ENCODE data around the gene DLEC1. TPM values are rescaled to one million over a fixed set of nuclear protein-coding genes. Genes with fewer than 3 reads are reported as not detected.

DLEC1 gene
- polyA plus RNA-seq, 1 donor from 2014 or later = 0.25 TPM

DNA sequence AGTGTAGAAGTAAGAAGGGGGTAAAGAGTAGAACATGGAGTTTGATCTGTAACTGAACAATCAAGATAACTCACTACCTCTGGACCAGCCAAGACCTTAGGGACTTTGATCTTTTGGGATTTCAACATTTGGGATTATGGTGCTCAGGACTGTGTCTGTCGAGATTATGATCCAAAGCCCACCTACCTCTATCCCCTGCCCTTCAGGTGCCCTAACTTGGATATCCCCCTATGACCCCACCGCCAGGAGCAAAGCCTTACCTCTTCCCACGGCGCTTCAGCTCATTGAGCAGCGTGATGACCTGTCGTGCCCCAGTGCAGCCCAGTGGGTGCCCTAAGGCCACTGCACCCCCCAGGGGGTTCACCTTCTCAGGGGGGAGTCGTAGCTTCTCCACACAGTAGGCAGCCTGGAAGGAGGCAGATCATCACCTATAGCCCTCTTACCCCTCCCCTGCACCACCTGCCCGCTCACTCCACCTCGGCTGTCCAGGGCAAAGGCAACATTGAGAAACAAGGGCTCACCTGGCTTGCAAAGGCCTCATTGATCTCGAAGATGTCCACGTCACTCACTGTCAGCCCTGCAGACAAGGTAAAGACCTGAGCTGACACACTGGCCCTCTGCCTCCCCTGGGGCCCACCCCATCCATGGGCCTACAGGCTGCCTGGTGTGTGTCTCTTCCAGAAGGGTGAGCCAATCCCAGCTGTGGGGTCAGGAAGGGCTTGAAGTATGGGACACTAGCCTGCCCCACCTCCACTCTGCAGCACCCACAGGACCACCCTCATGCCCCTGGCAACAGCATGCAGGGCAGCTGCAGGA, 86.5 kb downstream of the DLEC1 start:
- Histone ChIP-seq H3K36me3 (ENCODE audit: insufficient read depth, low read length) (peaks cover 5% of the 10 kb centered on the region), H4K20me1 (ENCODE audit: insufficient read depth) (no peaks in the 10 kb centered on the region), H3K4me2 (ENCODE audit: low read length) (no peak overlapping the region), H3K9me3 (ENCODE audit: low read length) (no peaks in the 10 kb centered on the region), H3K4me3 (ENCODE audit: low read length) (no peak overlapping the region), H3K27me3 (ENCODE audit: insufficient read depth, low read depth, low read length) (no peaks in the 10 kb centered on the region), H3K9ac (ENCODE audit: low read length) (no peak overlapping the region), H3F3A (ENCODE audit: insufficient read depth, low read length, poor library complexity, severe bottlenecking) (no peaks in the 10 kb centered on the region), H2AFZ (ENCODE audit: low read depth, low read length) (no peak overlapping the region), H3K9me2 (ENCODE audit: insufficient read depth, low read length) (no peaks in the 10 kb centered on the region), H3K27ac (ENCODE audit: low read length) (no peak overlapping the region), H3K79me2 (replicated peaks; ENCODE audit: insufficient read depth, low read length) (no peaks in the 10 kb centered on the region)
- TF ChIP-seq, protein P1, sequence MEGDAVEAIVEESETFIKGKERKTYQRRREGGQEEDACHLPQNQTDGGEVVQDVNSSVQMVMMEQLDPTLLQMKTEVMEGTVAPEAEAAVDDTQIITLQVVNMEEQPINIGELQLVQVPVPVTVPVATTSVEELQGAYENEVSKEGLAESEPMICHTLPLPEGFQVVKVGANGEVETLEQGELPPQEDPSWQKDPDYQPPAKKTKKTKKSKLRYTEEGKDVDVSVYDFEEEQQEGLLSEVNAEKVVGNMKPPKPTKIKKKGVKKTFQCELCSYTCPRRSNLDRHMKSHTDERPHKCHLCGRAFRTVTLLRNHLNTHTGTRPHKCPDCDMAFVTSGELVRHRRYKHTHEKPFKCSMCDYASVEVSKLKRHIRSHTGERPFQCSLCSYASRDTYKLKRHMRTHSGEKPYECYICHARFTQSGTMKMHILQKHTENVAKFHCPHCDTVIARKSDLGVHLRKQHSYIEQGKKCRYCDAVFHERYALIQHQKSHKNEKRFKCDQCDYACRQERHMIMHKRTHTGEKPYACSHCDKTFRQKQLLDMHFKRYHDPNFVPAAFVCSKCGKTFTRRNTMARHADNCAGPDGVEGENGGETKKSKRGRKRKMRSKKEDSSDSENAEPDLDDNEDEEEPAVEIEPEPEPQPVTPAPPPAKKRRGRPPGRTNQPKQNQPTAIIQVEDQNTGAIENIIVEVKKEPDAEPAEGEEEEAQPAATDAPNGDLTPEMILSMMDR (IDR thresholded peaks at IDR 0.05; ENCODE audit: poor library complexity, severe bottlenecking) = no peak
- no peak for TF ChIP-seq RAD21 (conservative IDR thresholded peaks at IDR 0.05)
- TF ChIP-seq MXI1 (conservative IDR thresholded peaks at IDR 0.05; ENCODE audit: poor library complexity, severe bottlenecking) = no peak
- TF ChIP-seq EP300 (conservative IDR thresholded peaks at IDR 0.05; ENCODE audit: poor library complexity, severe bottlenecking) = no peak
- TF ChIP-seq POLR2AphosphoS5 (IDR thresholded peaks at IDR 0.05) = no peak
- no peak for TF ChIP-seq TAF1 (IDR thresholded peaks at IDR 0.05; ENCODE audit: low read depth)
- no peak for TF ChIP-seq EZH2 (IDR thresholded peaks at IDR 0.05; ENCODE audit: borderline replicate concordance, insufficient read depth, low read length, poor library complexity, severe bottlenecking)
- TF ChIP-seq REST (IDR thresholded peaks at IDR 0.05; ENCODE audit: borderline replicate concordance) = no peak
- TF ChIP-seq SMC3 (conservative IDR thresholded peaks at IDR 0.05; ENCODE audit: poor library complexity) = no peak

DNA sequence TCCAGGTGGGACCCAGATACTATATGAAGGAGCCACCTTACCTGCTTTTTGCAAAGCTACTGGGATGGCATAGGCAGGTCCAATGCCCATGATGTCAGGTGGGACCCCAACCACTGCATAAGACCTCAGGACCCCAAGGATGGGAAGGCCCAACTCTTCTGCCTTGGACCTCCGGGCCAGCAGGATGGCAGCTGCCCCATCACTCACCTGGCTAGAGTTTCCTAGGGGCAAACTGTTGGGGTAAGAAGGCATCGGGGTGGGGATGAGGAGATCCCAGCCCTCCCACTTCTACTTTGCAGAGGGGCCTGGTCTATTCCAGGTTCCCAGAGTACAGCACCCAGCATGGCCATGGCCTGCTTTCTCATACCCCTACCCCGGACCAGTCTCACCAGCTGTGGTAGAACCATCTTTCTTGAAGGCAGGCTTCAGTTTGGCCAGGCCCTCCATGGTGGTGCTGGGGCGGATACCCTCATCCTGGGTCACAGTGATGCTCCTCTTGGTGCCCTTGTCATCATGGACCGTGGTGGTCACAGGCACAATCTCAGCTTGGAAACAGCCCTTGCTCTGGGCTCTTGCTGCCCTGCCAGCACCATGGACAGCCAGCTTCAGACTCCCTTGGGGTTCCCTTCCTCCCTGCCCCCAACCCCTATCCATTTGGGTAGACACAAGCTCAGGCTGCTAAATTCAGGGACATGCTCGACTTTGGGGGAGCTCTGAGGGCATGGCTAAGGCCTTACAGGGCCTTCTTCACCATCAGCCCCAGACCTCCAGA, 87.3 kb downstream of the DLEC1 start:
- Histone ChIP-seq H3K9ac (ENCODE audit: low read length) (no peak overlapping the region), H3F3A (ENCODE audit: insufficient read depth, low read length, poor library complexity, severe bottlenecking) (no peaks in the 10 kb centered on the region), H3K9me2 (ENCODE audit: insufficient read depth, low read length) (no peaks in the 10 kb centered on the region), H2AFZ (ENCODE audit: low read depth, low read length) (no peak overlapping the region), H4K20me1 (ENCODE audit: insufficient read depth) (no peaks in the 10 kb centered on the region), H3K27ac (ENCODE audit: low read length) (no peak overlapping the region), H3K9me3 (ENCODE audit: low read length) (no peaks in the 10 kb centered on the region), H3K27me3 (ENCODE audit: insufficient read depth, low read depth, low read length) (no peaks in the 10 kb centered on the region), H3K36me3 (ENCODE audit: insufficient read depth, low read length) (peaks cover 5% of the 10 kb centered on the region), H3K4me2 (ENCODE audit: low read length) (no peak overlapping the region), H3K4me3 (ENCODE audit: low read length) (no peak overlapping the region), H3K79me2 (replicated peaks; ENCODE audit: insufficient read depth, low read length) (no peaks in the 10 kb centered on the region)
- TF ChIP-seq EZH2 (IDR thresholded peaks at IDR 0.05; ENCODE audit: borderline replicate concordance, insufficient read depth, low read length, poor library complexity, severe bottlenecking) = no peak
- TF ChIP-seq MXI1 (conservative IDR thresholded peaks at IDR 0.05; ENCODE audit: poor library complexity, severe bottlenecking) = no peak
- TF ChIP-seq, protein P1 (IDR thresholded peaks at IDR 0.05; ENCODE audit: poor library complexity, severe bottlenecking) = no peak
- TF ChIP-seq RAD21 (conservative IDR thresholded peaks at IDR 0.05) = no peak
- TF ChIP-seq TAF1 (IDR thresholded peaks at IDR 0.05; ENCODE audit: low read depth) = no peak
- no peak for TF ChIP-seq POLR2AphosphoS5 (IDR thresholded peaks at IDR 0.05)
- TF ChIP-seq SMC3 (conservative IDR thresholded peaks at IDR 0.05; ENCODE audit: poor library complexity) = no peak
